ENCODE results near the gene MMEL1. TPM values are rescaled to one million over a fixed set of nuclear protein-coding genes. Genes with fewer than 3 reads are reported as not detected.

The MMEL1 gene
- total and polyA plus RNA-seq, 2 donors (not counting 1 experiment from before 2014, with no cell fraction given) = not detected

DNA sequence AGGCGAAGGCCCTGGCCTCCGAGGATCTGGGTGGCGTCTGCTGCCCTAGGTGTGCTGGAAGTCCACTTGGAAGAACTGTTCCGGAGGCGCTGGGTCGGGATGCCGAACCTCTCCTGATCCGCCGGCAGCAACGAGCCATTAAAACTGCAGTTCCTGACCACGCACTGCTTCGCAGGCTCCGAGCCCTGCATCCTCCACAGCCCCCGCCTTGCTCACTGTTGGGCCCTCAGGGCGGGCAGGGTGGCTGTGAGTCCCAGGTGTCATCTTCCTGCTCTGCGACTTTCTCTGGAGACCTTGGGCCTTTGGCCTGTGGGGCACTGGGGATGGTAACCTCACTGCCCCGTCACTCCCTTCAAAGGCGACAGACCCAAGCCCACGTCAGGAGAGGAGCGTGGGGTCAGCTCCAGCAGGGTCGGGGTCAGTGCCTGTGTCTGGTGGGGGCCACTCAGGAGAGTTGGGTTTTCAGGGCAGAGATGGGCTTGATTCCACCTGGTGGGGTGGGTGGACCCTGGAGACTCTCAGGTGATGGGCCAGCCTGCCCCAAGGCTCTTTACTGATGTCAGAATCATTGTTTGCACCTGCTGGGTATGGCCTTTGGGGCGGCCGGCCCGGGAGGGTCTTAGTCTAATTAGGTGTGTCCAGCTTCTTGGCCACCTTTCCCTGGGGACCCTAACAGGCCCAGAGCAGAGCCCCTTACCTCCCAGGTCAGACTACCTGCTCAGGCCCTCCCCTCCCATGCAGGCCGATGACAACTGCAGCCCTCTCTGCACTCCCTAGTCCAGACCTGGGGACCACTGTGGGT lies 43.2 kb downstream of the MMEL1 start:
- CTCF ChIA-PET = no interaction called here
- DNase-seq = no peak
- no peak for TF ChIP-seq EZH2 (IDR thresholded peaks at IDR 0.05; ENCODE audit: borderline replicate concordance, insufficient read depth, low read depth, low read length, poor library complexity, severe bottlenecking)
- TF ChIP-seq, protein P1, sequence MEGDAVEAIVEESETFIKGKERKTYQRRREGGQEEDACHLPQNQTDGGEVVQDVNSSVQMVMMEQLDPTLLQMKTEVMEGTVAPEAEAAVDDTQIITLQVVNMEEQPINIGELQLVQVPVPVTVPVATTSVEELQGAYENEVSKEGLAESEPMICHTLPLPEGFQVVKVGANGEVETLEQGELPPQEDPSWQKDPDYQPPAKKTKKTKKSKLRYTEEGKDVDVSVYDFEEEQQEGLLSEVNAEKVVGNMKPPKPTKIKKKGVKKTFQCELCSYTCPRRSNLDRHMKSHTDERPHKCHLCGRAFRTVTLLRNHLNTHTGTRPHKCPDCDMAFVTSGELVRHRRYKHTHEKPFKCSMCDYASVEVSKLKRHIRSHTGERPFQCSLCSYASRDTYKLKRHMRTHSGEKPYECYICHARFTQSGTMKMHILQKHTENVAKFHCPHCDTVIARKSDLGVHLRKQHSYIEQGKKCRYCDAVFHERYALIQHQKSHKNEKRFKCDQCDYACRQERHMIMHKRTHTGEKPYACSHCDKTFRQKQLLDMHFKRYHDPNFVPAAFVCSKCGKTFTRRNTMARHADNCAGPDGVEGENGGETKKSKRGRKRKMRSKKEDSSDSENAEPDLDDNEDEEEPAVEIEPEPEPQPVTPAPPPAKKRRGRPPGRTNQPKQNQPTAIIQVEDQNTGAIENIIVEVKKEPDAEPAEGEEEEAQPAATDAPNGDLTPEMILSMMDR (IDR thresholded peaks at IDR 0.05) = no peak

More for the DNA sequence above, 43.2 kb downstream of the MMEL1 start:
- Mint-ChIP-seq H3K4me1 (peaks cover 17% of the 10 kb centered on the region), H3K4me3 (peak overlapping the region; percentile 47), H3K27ac (no peak overlapping the region), H3K27me3 (no peaks in the 10 kb centered on the region), H3K9me3 (ENCODE audit: insufficient read depth) (no peaks in the 10 kb centered on the region)
- Histone ChIP-seq H3K9me3 (ENCODE audit: control extremely low read depth in 1 of 3, control insufficient read depth in 2 of 3, insufficient read depth in 1 of 3, low read length in 2 of 3) (no peaks in the 10 kb centered on the region), H2AFZ (ENCODE audit: insufficient read depth, low read depth, low read length, poor library complexity, severe bottlenecking) (no peak overlapping the region), H3K4me2 (replicated peaks; ENCODE audit: low read depth, low read length, poor library complexity, severe bottlenecking) (no peak overlapping the region), H3K36me3 (replicated peaks in 1 of 2; ENCODE audit: control extremely low read depth in 1 of 2, control insufficient read depth in 1 of 2, extremely low read depth in 1 of 2, insufficient read depth in 2 of 2, low read length in 1 of 2) (peaks cover 0 to 3% of the 10 kb centered on the region in 2 experiments), H3K27ac (ENCODE audit: low read length in 2 of 2) (no peak overlapping the region), H3K4me1 (ENCODE audit: control insufficient read depth in 2 of 2, insufficient read depth in 2 of 2, low read length in 2 of 2) (peaks cover 14 to 25% of the 10 kb centered on the region in 2 donors), H3K79me2 (ENCODE audit: control insufficient read depth, insufficient read depth, low read length) (peaks cover 9% of the 10 kb centered on the region), H4K20me1 (ENCODE audit: control insufficient read depth, insufficient read depth, low read length, poor library complexity, severe bottlenecking) (no peaks in the 10 kb centered on the region), H3K9ac (ENCODE audit: low read length) (no peak overlapping the region), H3K27me3 (replicated peaks in 1 of 4; ENCODE audit: control extremely low read depth in 1 of 4, control insufficient read depth in 3 of 4, insufficient read depth in 4 of 4, low read length in 3 of 4) (peaks cover 0 to 5% (median 0%) of the 10 kb centered on the region in 4 experiments), H3K4me3 (ENCODE audit: control extremely low read depth in 1 of 5, extremely low read depth in 1 of 5, insufficient read depth in 1 of 5, low read depth in 2 of 5, low read length in 4 of 5) (no peak overlapping the region)
- 98% methylated on average over 25 of the region's 25 CpGs for WGBS (ENCODE audit: insufficient coverage)
- POLR2A ChIA-PET = no interaction called here
- intact Hi-C loops (cut with micrococcal nuclease) = no loop called here
- ATAC-seq (ENCODE audit: low read depth) = no peak

Data from B cell (primary cell).